H1 (cell line): ENCODE measurements around the gene SLCO4C1. TPM values are rescaled to one million over a fixed set of nuclear protein-coding genes. Genes with fewer than 3 reads are reported as not detected.

Experiments
- CTCF ChIA-PET: fragments of 300-600 bp; sonication (Branson Sonifier 250); formaldehyde crosslinking; loops from one replicate; lab custom pipeline; 2021; ENCODE audit not compliant: partially characterized antibody; lab: Charles Lee
- POLR2A ChIA-PET: fragments of 300-600 bp; sonication (Branson Sonifier 250); formaldehyde crosslinking; loops from one replicate; lab custom pipeline; 2021; ENCODE audit warnings: inconsistent platforms; ENCODE audit not compliant: partially characterized antibody; lab: Charles Lee
- DNase-seq, 2 experiments: peaks; one replicate each; pipeline versions ENCODE4 v3.0.0 to v3.0.0-alpha.2; 2010 to 2022; ENCODE audit warnings: low spot score in 2 of 2, low read depth in 1 of 2, mixed read lengths in 1 of 2
- FAIRE-seq: peaks from 2 replicates; lab custom pipeline; 2011; peaks lifted over from hg19 to GRCh38; lab: Jason Lieb, UNC
- H2AFZ ChIP-seq: 2 replicates; pipeline ENCODE4 v1.8.1; 2012; ENCODE audit warnings: low read length, inconsistent platforms
- H2AK5ac ChIP-seq: 2 replicates; pipeline ENCODE4 v1.6.1; 2013; ENCODE audit warnings: low read depth, low read length
- H2BK120ac ChIP-seq: replicated peaks from 2 replicates; pipeline ENCODE3; 2013; ENCODE audit warnings: low read depth, low read length, inconsistent platforms
- H2BK12ac ChIP-seq: 2 replicates; pipeline ENCODE4 v1.6.1; 2013; ENCODE audit warnings: low read depth, low read length
- H2BK15ac ChIP-seq: 2 replicates; pipeline ENCODE4 v1.6.1; 2013; ENCODE audit warnings: low read length
- H2BK20ac ChIP-seq: 2 replicates; pipeline ENCODE4 v1.6.1; 2013; ENCODE audit warnings: low read length
- H2BK5ac ChIP-seq: 2 replicates; pipeline ENCODE4 v1.6.1; 2013; ENCODE audit warnings: low read depth, low read length
- H3K14ac ChIP-seq: 2 replicates; pipeline ENCODE4 v1.6.1; 2013; ENCODE audit warnings: inconsistent platforms; ENCODE audit not compliant: insufficient read length
- H3K18ac ChIP-seq: 2 replicates; pipeline ENCODE4 v1.6.1; 2013; ENCODE audit warnings: low read length; ENCODE audit errors: extremely low read depth
- H3K23ac ChIP-seq: 2 replicates; pipeline ENCODE4 v1.6.1; 2013; ENCODE audit warnings: inconsistent platforms; ENCODE audit not compliant: insufficient read length
- H3K23me2 ChIP-seq: 2 replicates; pipeline ENCODE4 v1.6.1; 2013; ENCODE audit warnings: low read depth, low read length
- H3K27ac ChIP-seq: 2 replicates; pipeline ENCODE4 v1.6.1; 2011; ENCODE audit warnings: low read depth, low read length, inconsistent platforms
- H3K27me3 ChIP-seq, 4 experiments: replicated peaks in 1 of 4; 1 replicate in 1 of 4; 2 replicates in 3 of 4; pipeline versions ENCODE4 v1.6.1 to v1.8.1; 2011 to 2013; ENCODE audit warnings: low read length in 3 of 4, mild to moderate bottlenecking in 3 of 4, inconsistent platforms in 2 of 4, mixed read lengths in 2 of 4, moderate library complexity in 1 of 4; ENCODE audit not compliant: control insufficient read depth in 3 of 4, insufficient read depth in 3 of 4; ENCODE audit errors: extremely low read depth in 1 of 4
- H3K36me3 ChIP-seq, 4 experiments: 2 replicates each; pipeline versions ENCODE4 v1.6.1 to v1.8.1; 2011 to 2013; ENCODE audit warnings: mild to moderate bottlenecking in 4 of 4, low read length in 3 of 4, moderate library complexity in 2 of 4, control low read depth in 1 of 4, inconsistent platforms in 1 of 4; ENCODE audit not compliant: insufficient read depth in 4 of 4, control insufficient read depth in 2 of 4
- H3K4ac ChIP-seq: replicated peaks from 2 replicates; pipeline ENCODE3; 2013; ENCODE audit warnings: low read length, low read depth, mixed read lengths, inconsistent platforms; ENCODE audit not compliant: insufficient read length
- H3K4me1 ChIP-seq, 4 experiments: replicated peaks in 1 of 4; 1 replicate in 1 of 4; 2 replicates in 3 of 4; pipeline versions ENCODE4 v1.6.1 to v1.8.1; 2011 to 2013; ENCODE audit warnings: low read length in 3 of 4, inconsistent platforms in 2 of 4, mixed read lengths in 1 of 4; ENCODE audit not compliant: insufficient read depth in 4 of 4, control insufficient read depth in 3 of 4
- H3K4me2 ChIP-seq, 2 experiments: 2 replicates each; pipeline versions ENCODE4 v1.6.1 to v1.8.1; 2011 to 2013; ENCODE audit warnings: low read depth in 2 of 2, low read length in 2 of 2, control low read depth in 1 of 2, inconsistent platforms in 1 of 2, mild to moderate bottlenecking in 1 of 2; ENCODE audit not compliant: insufficient read depth in 1 of 2
- H3K4me3 ChIP-seq, 4 experiments: fragments of 200-600, 300-600 bp in 1 of 4; sonication (generic), shearing (Covaris generic), sonication (Bioruptor Twin) in 1 of 4; 2 replicates each; pipeline versions ENCODE4 v1.5.1 to v1.8.1; 2011 to 2016; ENCODE audit warnings: low read length in 4 of 4, low read depth in 3 of 4, control low read depth in 2 of 4, inconsistent platforms in 2 of 4, mild to moderate bottlenecking in 2 of 4, mixed read lengths in 1 of 4, moderate library complexity in 1 of 4; ENCODE audit not compliant: insufficient read depth in 2 of 4; ENCODE audit errors: extremely low read depth in 1 of 4
- H3K56ac ChIP-seq: replicated peaks from 2 replicates; pipeline ENCODE3; 2013; ENCODE audit warnings: low read depth, mild to moderate bottlenecking, mixed read lengths, low read length, inconsistent platforms; ENCODE audit not compliant: insufficient read length
- H3K79me1 ChIP-seq: 2 replicates; pipeline ENCODE4 v1.6.1; 2013; ENCODE audit warnings: low read depth, low read length, control low read depth
- H3K79me2 ChIP-seq, 2 experiments: 2 replicates each; pipeline versions ENCODE4 v1.6.1 to v1.8.1; 2012 to 2013; ENCODE audit warnings: low read length in 2 of 2, mild to moderate bottlenecking in 2 of 2, inconsistent platforms in 1 of 2; ENCODE audit not compliant: insufficient read depth in 2 of 2, control insufficient read depth in 1 of 2
- H3K9ac ChIP-seq, 4 experiments: replicated peaks in 1 of 4; 1 replicate in 1 of 4; 2 replicates in 3 of 4; pipeline versions ENCODE4 v1.6.1 to v1.8.1; 2011 to 2013; ENCODE audit warnings: low read depth in 3 of 4, low read length in 3 of 4, control low read depth in 2 of 4, mild to moderate bottlenecking in 2 of 4, moderate library complexity in 2 of 4, inconsistent platforms in 1 of 4; ENCODE audit errors: extremely low read depth in 1 of 4
- H3K9me3 ChIP-seq, 2 experiments: 2 replicates each; pipeline versions ENCODE4 v1.6.1 to v1.8.1; 2012 to 2013; ENCODE audit warnings: mild to moderate bottlenecking in 2 of 2, moderate library complexity in 2 of 2, control low read depth in 1 of 2, inconsistent platforms in 1 of 2, low read depth in 1 of 2, low read length in 1 of 2, mixed read lengths in 1 of 2; ENCODE audit not compliant: insufficient read depth in 2 of 2
- H4K20me1 ChIP-seq, 2 experiments: replicated peaks in 1 of 2; 2 replicates each; pipeline versions ENCODE3 to v1.8.1; 2011 to 2013; ENCODE audit warnings: inconsistent platforms in 2 of 2, low read length in 2 of 2, mild to moderate bottlenecking in 1 of 2; ENCODE audit not compliant: insufficient read depth in 2 of 2, control insufficient read depth in 1 of 2
- H4K5ac ChIP-seq: 2 replicates; pipeline ENCODE4 v1.6.1; 2013; ENCODE audit warnings: low read length, low read depth, mixed read lengths, inconsistent platforms; ENCODE audit not compliant: insufficient read length
- H4K8ac ChIP-seq: 2 replicates; pipeline ENCODE4 v1.8.0; 2013; ENCODE audit warnings: mild to moderate bottlenecking, moderate library complexity, low read length, inconsistent platforms; ENCODE audit not compliant: insufficient read depth; ENCODE audit errors: extremely low read depth
- H4K91ac ChIP-seq: replicated peaks from 2 replicates; pipeline ENCODE3; 2013; ENCODE audit warnings: low read length, mixed read lengths, inconsistent platforms; ENCODE audit not compliant: insufficient read length
- CBX8 ChIP-seq: fragments of 300-800, 300-1000 bp; sonication (generic); IDR thresholded peaks from 2 replicates; pipeline ENCODE4 v1.7.1; 2016; ENCODE audit warnings: low read depth, low read length, borderline replicate concordance
- CEBPB ChIP-seq: IDR thresholded peaks from 2 replicates; pipeline ENCODE4 v1.6.1; 2012; ENCODE audit warnings: low read depth, low read length
- CHD1 ChIP-seq: IDR thresholded peaks from 2 replicates; pipeline ENCODE4 v1.6.1; 2012; ENCODE audit warnings: low read depth, low read length, improper control_type of control experiment
- HDAC2 ChIP-seq, 2 experiments: fragments of 300-600 bp in 1 of 2; sonication (generic) in 1 of 2; IDR thresholded peaks; 2 replicates each; pipeline ENCODE4 v1.6.1; 2011 to 2012; ENCODE audit warnings: low read depth in 2 of 2, low read length in 2 of 2, mild to moderate bottlenecking in 2 of 2, moderate library complexity in 2 of 2, borderline replicate concordance in 1 of 2, inconsistent platforms in 1 of 2
- HDAC6 ChIP-seq: IDR thresholded peaks from one replicate; pipeline ENCODE4 v1.7.1; 2012; ENCODE audit warnings: low read depth, mild to moderate bottlenecking, inconsistent platforms, low read length, moderate library complexity
- JUN ChIP-seq: IDR thresholded peaks from 2 replicates; pipeline ENCODE4 v1.6.1; 2011; ENCODE audit warnings: low read depth, mild to moderate bottlenecking, improper control_type of control experiment, low read length
- MAFK ChIP-seq: IDR thresholded peaks from 2 replicates; pipeline ENCODE4 v1.6.1; 2012; ENCODE audit warnings: low read depth, mild to moderate bottlenecking, improper control_type of control experiment, low read length
- NANOG ChIP-seq: IDR thresholded peaks from 2 replicates; pipeline ENCODE4 v1.6.1; 2011; ENCODE audit warnings: low read length, low read depth, mild to moderate bottlenecking, inconsistent platforms; ENCODE audit not compliant: insufficient read depth, poor library complexity, severe bottlenecking
- NRF1 ChIP-seq: IDR thresholded peaks from 2 replicates; pipeline ENCODE4 v1.6.1; 2011; ENCODE audit warnings: mild to moderate bottlenecking, low read depth, low read length, improper control_type of control experiment
- POLR2A ChIP-seq, 2 experiments: IDR thresholded peaks; 1 replicate in 1 of 2; 2 replicates in 1 of 2; pipeline ENCODE4 v1.6.1; 2011; ENCODE audit warnings: low read depth in 2 of 2, low read length in 2 of 2, mild to moderate bottlenecking in 2 of 2; ENCODE audit errors: control extremely low read depth in 1 of 2
- POLR2AphosphoS5 ChIP-seq: IDR thresholded peaks from 2 replicates; pipeline ENCODE4 v1.6.1; 2011; ENCODE audit warnings: low read depth, low read length
- POU5F1 ChIP-seq: IDR thresholded peaks from 2 replicates; pipeline ENCODE4 v1.6.1; 2011; ENCODE audit warnings: low read depth, mild to moderate bottlenecking, low read length, moderate library complexity
- SRF ChIP-seq: IDR thresholded peaks from 2 replicates; pipeline ENCODE4 v1.6.1; 2011; ENCODE audit warnings: mild to moderate bottlenecking, low read depth, low read length, moderate library complexity
- YY1 ChIP-seq: IDR thresholded peaks from 2 replicates; pipeline ENCODE4 v1.6.1; 2011; ENCODE audit warnings: low read depth, mild to moderate bottlenecking, low read length
- WGBS, 2 experiments: shearing (Covaris generic) in 1 of 2; methylation state at CpG; one replicate each; pipeline versions ENCODE4 v1.1.6 to v1.1.7; 2013 to 2015; ENCODE audit warnings: low lambda C conversion rate in 2 of 2, mixed read lengths in 2 of 2, inconsistent platforms in 1 of 2, low coverage in 1 of 2, missing lambda C conversion rate in 1 of 2; ENCODE audit not compliant: insufficient replicate concordance in 2 of 2, insufficient coverage in 1 of 2, insufficient read length in 1 of 2; ENCODE audit errors: extremely low coverage in 1 of 2, missing lambda C conversion rate in 1 of 2; 5-methylcytosine and 5-hydroxymethylcytosine counted together
- polyA plus RNA-seq, 7 experiments: library from polyadenylated mRNA; depleted of rRNA in 3 of 7; stranded (reverse) in 5 of 7; unstranded in 2 of 7; fragments of >200 nt in 5 of 7; fragments of 200-250 nt in 2 of 7; gene quantifications; 1 replicate in 5 of 7; 2 replicates in 1 of 7; 4 replicates in 1 of 7; pipeline versions ENCODE4 v1.2.1 to v1.2.3, GENCODE V29; 2011 to 2013; ENCODE audit warnings: missing spikeins in 2 of 7, mixed read lengths in 2 of 7
- total RNA-seq: library from RNA; stranded (reverse); fragmentation: NEBNext Ultra II Directional; extraction: Animal tissue kit (Norgen Biotek cat#: 25700); gene quantifications from 2 replicates; pipeline ENCODE4 v1.2.1, GENCODE V29; 2021
- TF ChIP-seq, protein P1 (sequence below): IDR thresholded peaks from 2 replicates; pipeline ENCODE4 v1.6.1; 2011; ENCODE audit warnings: low read depth, mild to moderate bottlenecking, low read length; ENCODE audit not compliant: insufficient read depth

The SLCO4C1 gene
- total and polyA plus RNA-seq, 2 of the 8 experiments (the other 6 are each of a cell fraction or from before 2014, with no cell fraction given): 1.3 to 4.9 TPM

DNA sequence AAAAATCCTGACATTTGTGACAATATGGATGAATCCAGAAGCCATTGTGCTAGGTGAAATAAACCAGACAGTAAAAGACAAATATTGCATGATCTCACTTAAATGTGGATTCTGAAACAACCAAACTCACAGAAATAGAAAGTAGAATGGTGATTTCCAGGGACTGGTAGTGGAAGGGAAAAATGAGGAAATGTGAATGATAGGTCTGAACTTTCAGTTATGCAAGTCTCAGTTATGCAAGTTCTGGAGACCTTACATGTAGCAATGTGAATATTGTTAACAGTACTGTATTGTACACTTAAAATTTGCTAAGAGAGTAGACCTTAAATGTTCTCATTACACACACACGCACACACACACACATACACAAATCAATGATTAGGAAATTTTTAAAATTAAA, 84.9 kb downstream of the SLCO4C1 start:
- Histone ChIP-seq H3K56ac (no peak overlapping the region), H4K8ac (no peak overlapping the region), H2BK20ac (no peak overlapping the region), H3K9ac (no peak overlapping the region), H2AK5ac (no peak overlapping the region), H2BK5ac (no peak overlapping the region), H3K18ac (no peak overlapping the region), H2AFZ (no peak overlapping the region), H2BK15ac (no peak overlapping the region), H3K79me2 (no peaks in the 10 kb centered on the region), H4K20me1 (no peaks in the 10 kb centered on the region), H4K5ac (no peak overlapping the region), H3K23ac (no peak overlapping the region), H3K27ac (no peak overlapping the region), H3K4me1 (peaks cover 0 to 5% (median 0%) of the 10 kb centered on the region in 4 experiments; a peak in 3 of 7 replicates), H3K27me3 (no peaks in the 10 kb centered on the region; a peak in 2 of 7 replicates), H4K91ac (no peak overlapping the region), H3K36me3 (no peaks in the 10 kb centered on the region), H3K4me2 (no peak overlapping the region), H3K14ac (no peak overlapping the region), H3K4ac (no peak overlapping the region), H3K79me1 (no peaks in the 10 kb centered on the region), H2BK120ac (no peak overlapping the region), H3K9me3 (no peaks in the 10 kb centered on the region), H3K4me3 (no peak overlapping the region), H2BK12ac (no peak overlapping the region), H3K23me2 (no peaks in the 10 kb centered on the region)
- FAIRE-seq (no peak), DNase-seq (no peak)
- POLR2A ChIA-PET: no interaction called here
- TF ChIP-seq NRF1: no peak
- no peak for TF ChIP-seq CEBPB
- no peak for TF ChIP-seq MAFK
- no peak for TF ChIP-seq HDAC6
- no peak for TF ChIP-seq POLR2AphosphoS5
- TF ChIP-seq YY1: no peak
- TF ChIP-seq JUN: no peak
- no peak for TF ChIP-seq SRF
- TF ChIP-seq, protein P1, sequence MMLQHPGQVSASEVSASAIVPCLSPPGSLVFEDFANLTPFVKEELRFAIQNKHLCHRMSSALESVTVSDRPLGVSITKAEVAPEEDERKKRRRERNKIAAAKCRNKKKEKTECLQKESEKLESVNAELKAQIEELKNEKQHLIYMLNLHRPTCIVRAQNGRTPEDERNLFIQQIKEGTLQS: no peak
- TF ChIP-seq CHD1: no peak
- TF ChIP-seq NANOG: no peak
- no peak for TF ChIP-seq POLR2A (IDR thresholded peaks at IDR 0.05; ENCODE audit: control extremely low read depth in 1 of 2, low read depth in 2 of 2, low read length in 2 of 2)
- TF ChIP-seq HDAC2 (IDR thresholded peaks at IDR 0.05; ENCODE audit: borderline replicate concordance in 1 of 2, low read depth in 2 of 2, low read length in 2 of 2): no peak
- TF ChIP-seq POU5F1: no peak
- no peak for TF ChIP-seq CBX8
- 100% methylated on average over 1 of the region's 1 CpG; no CpG with 5 or more reads in 1 of the 2 experiments for WGBS, 2 experiments
- CTCF ChIA-PET: interaction anchor here (0.6 kb wide), 1 partner anchor 119 kb away, joined by 3 read pairs; no protein-coding TSS in a partner anchor
